K562 (cell line): ENCODE results near the gene SORBS2. TPM values are rescaled to one million over a fixed set of nuclear protein-coding genes. Genes with fewer than 3 reads are reported as not detected.

ENCODE experiments used
- ATAC-seq: fragments of 200-7000 bp; cut with Tn5 transposase; 3 replicates; pipeline ENCODE4 v1.9.1; 2020; ENCODE audit warnings: moderate library complexity
- BruUV-seq: library from RNA; stranded (reverse); fragments of 400-500 nt; replicated peaks from 2 replicates; lab custom pipeline; 2021; lab: Mats Ljungman, UMichigan
- CTCF ChIA-PET: fragments of 300-600 bp; formaldehyde crosslinking; extraction: SDS; loops from one replicate; lab custom pipeline; 2021; ENCODE audit warnings: low intra/inter-chr PET ratio; lab: Yijun Ruan, JAX
- POLR2A ChIA-PET: fragments of 300-600, 350-650 bp; sonication (Branson Sonifier 250); formaldehyde crosslinking; extraction: SDS; loops from one replicate; lab custom pipeline; 2021; ENCODE audit warnings: antibody characterized with exemption, inconsistent platforms; lab: Yijun Ruan, JAX
- DNase-seq, 4 experiments: peaks; one replicate each; pipeline versions ENCODE4 v3.0.0 to v3.0.0-alpha.2; 2011 to 2018; ENCODE audit warnings: low spot score in 3 of 4, mixed read lengths in 3 of 4; ENCODE audit errors: extremely low read depth in 1 of 4
- FAIRE-seq: peaks from 2 replicates; lab custom pipeline; 2011; peaks lifted over from hg19 to GRCh38; lab: Jason Lieb, UNC
- H2AFZ ChIP-seq: 2 replicates; pipeline ENCODE4 v1.6.0; 2011; ENCODE audit warnings: low read depth, low read length, control low read depth, inconsistent platforms
- H3K27ac ChIP-seq: fragments of 200-600 bp; 3 replicates; pipeline ENCODE4 v1.8.0; 2011; ENCODE audit warnings: low read depth, mild to moderate bottlenecking, control low read depth, inconsistent platforms, low read length, moderate library complexity, mixed read lengths; ENCODE audit errors: extremely low read depth
- H3K27me3 ChIP-seq, 2 experiments: fragments of 300-600 bp in 1 of 2; 2 replicates in 1 of 2; 3 replicates in 1 of 2; pipeline versions ENCODE4 v1.6.0 to v1.8.0; 2011; ENCODE audit warnings: inconsistent platforms in 2 of 2, low read length in 2 of 2, mild to moderate bottlenecking in 1 of 2, mixed read lengths in 1 of 2, moderate library complexity in 1 of 2; ENCODE audit not compliant: control insufficient read depth in 2 of 2, insufficient read depth in 2 of 2
- H3K36me3 ChIP-seq: fragments of 300-600 bp; 3 replicates; pipeline ENCODE4 v1.8.0; 2011; ENCODE audit warnings: mild to moderate bottlenecking, low read length, inconsistent platforms; ENCODE audit not compliant: control insufficient read depth, insufficient read depth
- H3K4me1 ChIP-seq, 2 experiments: fragments of 200-600 bp in 1 of 2; replicated peaks in 1 of 2; 2 replicates in 1 of 2; 3 replicates in 1 of 2; pipeline versions ENCODE4 v1.5.1 to v1.8.0; 2011; ENCODE audit warnings: inconsistent platforms in 2 of 2, low read length in 2 of 2, mild to moderate bottlenecking in 1 of 2, mixed read lengths in 1 of 2, moderate library complexity in 1 of 2; ENCODE audit not compliant: control insufficient read depth in 2 of 2, insufficient read depth in 2 of 2
- H3K4me2 ChIP-seq: 2 replicates; pipeline ENCODE4 v1.6.1; 2011; ENCODE audit warnings: low read length, control low read depth, inconsistent platforms, mixed read lengths; ENCODE audit not compliant: insufficient read depth
- H3K4me3 ChIP-seq: fragments of 200-600 bp; sonication (generic), shearing (Covaris generic); 2 replicates; pipeline ENCODE4 v1.5.1; 2016; ENCODE audit warnings: control low read depth, inconsistent platforms
- H3K79me2 ChIP-seq: fragments of 200-600 bp; 3 replicates; pipeline ENCODE4 v1.8.0; 2011; ENCODE audit warnings: low read length, inconsistent platforms; ENCODE audit not compliant: control insufficient read depth, insufficient read depth
- H3K9ac ChIP-seq, 2 experiments: 2 replicates each; pipeline versions ENCODE4 v1.6.0 to v1.6.1; 2011; ENCODE audit warnings: low read depth in 2 of 2, low read length in 2 of 2, control low read depth in 1 of 2, inconsistent platforms in 1 of 2, mild to moderate bottlenecking in 1 of 2, mixed read lengths in 1 of 2; ENCODE audit not compliant: insufficient read depth in 1 of 2
- H3K9me1 ChIP-seq: one replicate; pipeline ENCODE4 v1.6.0; 2011; ENCODE audit warnings: inconsistent platforms, mild to moderate bottlenecking, low read length, moderate library complexity; ENCODE audit not compliant: control insufficient read depth, insufficient read depth
- H3K9me3 ChIP-seq: replicated peaks from 2 replicates; pipeline ENCODE4 v1.5.1; 2011; ENCODE audit warnings: low read depth, low read length, inconsistent platforms; ENCODE audit not compliant: control insufficient read depth, insufficient read depth
- H4K20me1 ChIP-seq: replicated peaks from 2 replicates; pipeline ENCODE4 v1.6.1; 2011; ENCODE audit warnings: low read length, inconsistent platforms, mixed read lengths; ENCODE audit not compliant: control insufficient read depth, insufficient read depth
- CBFB ChIP-seq: sonication (generic); formaldehyde crosslinking; IDR thresholded peaks from 2 replicates; pipeline ENCODE4 v1.4.0; 2020; ENCODE audit warnings: mild to moderate bottlenecking, missing genetic modification reagents
- CEBPG ChIP-seq, 3 experiments: fragments of 200-800 bp in 1 of 3; sonication (Bioruptor generic) in 1 of 3; sonication (generic) in 1 of 3; formaldehyde crosslinking in 1 of 3; IDR thresholded peaks in 2 of 3; conservative IDR thresholded peaks in 1 of 3; 2 replicates each; pipeline versions ENCODE4 v1.6.1 to v1.8.0; 2016 to 2022; ENCODE audit warnings: missing compliant biosample characterization in 2 of 3, missing genetic modification characterization in 2 of 3, mild to moderate bottlenecking in 1 of 3, missing genetic modification reagents in 1 of 3
- E2F3 ChIP-seq: fragments of 250-450 bp; sonication (Bioruptor Pico); IDR thresholded peaks from 2 replicates; pipeline ENCODE4 v1.4.0; 2020; ENCODE audit warnings: mild to moderate bottlenecking
- MTA3 ChIP-seq: fragments of 450-650 bp; formaldehyde crosslinking; IDR thresholded peaks from 2 replicates; pipeline ENCODE4 v1.6.1; 2017; ENCODE audit warnings: mild to moderate bottlenecking, borderline replicate concordance
- POU5F1 ChIP-seq: fragments of 150-350 bp; IDR thresholded peaks from 2 replicates; pipeline ENCODE4 v1.6.1; 2014; ENCODE audit warnings: borderline replicate concordance, low read length, low read depth, mild to moderate bottlenecking; ENCODE audit not compliant: partially characterized antibody
- RBM14 ChIP-seq: fragments of 200-400 bp; formaldehyde crosslinking; IDR thresholded peaks from 2 replicates; pipeline ENCODE4 v1.6.1; 2018; ENCODE audit warnings: low read depth, mild to moderate bottlenecking, low read length, moderate library complexity, borderline replicate concordance; ENCODE audit not compliant: insufficient read depth
- U2AF1 ChIP-seq: fragments of 200-400 bp; formaldehyde crosslinking; optimal IDR thresholded peaks from 2 replicates; pipeline ENCODE3; 2017; ENCODE audit warnings: mild to moderate bottlenecking, low read depth, low read length, moderate library complexity
- ZEB2 ChIP-seq: fragments of 450-650 bp; IDR thresholded peaks from 2 replicates; pipeline ENCODE4 v1.6.1; 2016
- ZNF175 ChIP-seq: fragments of 200-800 bp; sonication (Bioruptor generic); IDR thresholded peaks from 2 replicates; pipeline ENCODE4 v1.6.1; 2016; ENCODE audit warnings: low read depth, mild to moderate bottlenecking, missing genetic modification characterization, missing compliant biosample characterization
- ZNF3 ChIP-seq: fragments of 250-450 bp; sonication (Bioruptor Pico); IDR thresholded peaks from 2 replicates; pipeline ENCODE4 v1.5.0; 2021; ENCODE audit warnings: mild to moderate bottlenecking, moderate library complexity
- ZNF57 ChIP-seq: fragments of 450-650 bp; formaldehyde crosslinking; IDR thresholded peaks from 2 replicates; pipeline ENCODE4 v1.4.0; 2020; ENCODE audit warnings: mild to moderate bottlenecking, moderate library complexity
- ZNF766 ChIP-seq: fragments of 200-800 bp; sonication (Bioruptor generic); conservative IDR thresholded peaks from 2 replicates; pipeline ENCODE4 v1.6.1; 2016; ENCODE audit warnings: missing genetic modification characterization, missing compliant biosample characterization
- WGBS: fragments of 100-300 bp; shearing (Covaris generic); methylation state at CpG from one replicate; pipeline ENCODE4 v1.1.6; 2016; ENCODE audit warnings: low coverage, mixed read lengths; ENCODE audit not compliant: insufficient coverage; ENCODE audit errors: missing lambda C conversion rate; 5-methylcytosine and 5-hydroxymethylcytosine counted together
- in situ Hi-C: fragments of 300-500 bp; cut with MboI; formaldehyde crosslinking; loops from 4 replicates; pipeline ENCODE4 v1.15.0; 2018; ENCODE audit warnings: inconsistent platforms, mixed read lengths
- intact Hi-C: fragments of 100-400 bp; cut with micrococcal nuclease; formaldehyde crosslinking; loops from 2 replicates; pipeline ENCODE4 v1.14.2; 2022
- polyA plus RNA-seq, 8 experiments: library from polyadenylated mRNA; depleted of rRNA in 4 of 8; stranded (reverse) in 5 of 8; unstranded in 3 of 8; fragments of >200 nt; fragmentation: Nextera tagmentation in 2 of 8; fragmentation: Illumina TruSeq in 1 of 8; extraction: Ambion mirVana in 2 of 8; extraction: Trizol in 1 of 8; gene quantifications; 2 replicates each; pipeline versions ENCODE4 v1.2.1 to v1.2.3, GENCODE V29; 2011 to 2014; ENCODE audit warnings: inconsistent platforms in 1 of 8, missing spikeins in 1 of 8
- total RNA-seq, 7 experiments: library from RNA; depleted of rRNA in 6 of 7; stranded (reverse); fragments of >200 nt in 6 of 7; fragmentation: Illumina TruSeq in 2 of 7; extraction: Trizol in 2 of 7; gene quantifications; 2 replicates each; pipeline versions ENCODE4 v1.2.1 to v1.2.3, GENCODE V29; 2011 to 2021; ENCODE audit warnings: low replicate concordance in 1 of 7
- TF ChIP-seq, protein P1 (sequence below): sonication (generic); formaldehyde crosslinking; IDR thresholded peaks from 2 replicates; pipeline ENCODE4 v1.4.0; 2020; ENCODE audit warnings: mild to moderate bottlenecking, missing genetic modification reagents
- TF ChIP-seq, protein P2 (sequence below): IDR thresholded peaks from 2 replicates; pipeline ENCODE4 v1.6.1; 2014; ENCODE audit warnings: antibody characterized with exemption
- TF ChIP-seq, protein P3 (sequence below): sonication (generic); formaldehyde crosslinking; IDR thresholded peaks from 2 replicates; pipeline ENCODE4 v1.8.1; 2023; ENCODE audit warnings: mild to moderate bottlenecking, missing genetic modification reagents
- TF ChIP-seq, protein P4 (sequence below): IDR thresholded peaks from 2 replicates; pipeline ENCODE4 v1.6.1; 2016; ENCODE audit warnings: missing genetic modification characterization, missing compliant biosample characterization

SORBS2 gene
- total and polyA plus RNA-seq, 9 of the 15 experiments (the other 6 are each of a cell fraction or from before 2014, with no cell fraction given) = 0.29 TPM; not detected in 8

DNA sequence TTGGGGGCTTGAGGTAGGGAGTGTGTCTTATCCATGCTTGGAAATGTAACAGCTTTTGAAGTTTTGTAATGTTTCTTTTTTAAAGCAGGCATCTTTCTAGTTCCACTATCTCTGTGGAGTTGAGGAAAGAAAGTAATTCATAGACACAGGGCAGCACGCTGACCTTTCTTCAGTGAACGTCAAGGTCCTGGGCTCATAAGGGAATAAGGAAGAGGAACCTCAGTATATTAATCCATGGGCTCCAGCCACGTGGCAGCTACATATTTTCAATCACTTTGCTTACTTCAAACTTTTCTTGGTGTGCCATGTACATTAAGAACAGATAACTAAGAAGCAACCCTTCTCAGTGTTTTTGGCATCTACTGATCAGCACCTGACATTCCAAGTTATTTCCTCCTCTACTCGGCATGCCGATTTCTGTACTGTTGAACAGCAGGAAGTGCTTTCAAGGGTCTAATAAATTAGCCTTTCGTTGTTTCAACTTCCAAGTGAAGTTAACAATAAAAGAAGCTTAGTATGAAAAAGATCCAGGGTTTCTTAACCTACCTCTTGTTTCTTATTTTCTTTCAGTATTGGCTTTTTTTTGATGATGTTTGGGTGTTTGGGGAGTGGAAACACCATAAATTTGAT lies 88.2 kb downstream of the SORBS2 start:
- H4K20me1 ChIP-seq = no peaks in the 10 kb centered on the region
- CTCF ChIA-PET = no interaction called here
- H3K27me3 ChIP-seq = peaks cover 2 to 12% of the 10 kb centered on the region in 2 experiments; a peak in 2 of 5 replicates
- POLR2A ChIA-PET = interaction anchor here (0.6 kb wide), 1 partner anchor 626 kb away, joined by 4 read pairs; no protein-coding TSS in a partner anchor
- intact Hi-C loops = no loop called here
- H3K79me2 ChIP-seq = no peaks in the 10 kb centered on the region
- no peak overlapping the region for H3K4me3 ChIP-seq
- no peaks in the 10 kb centered on the region for H3K36me3 ChIP-seq
- WGBS = 0% methylated on average over 6 of the region's 6 CpGs
- no peak for DNase-seq
- H3K9me1 ChIP-seq = no peaks in the 10 kb centered on the region
- H3K4me2 ChIP-seq = no peak overlapping the region
- H2AFZ ChIP-seq = no peak overlapping the region
- in situ Hi-C loops = no loop called here
- FAIRE-seq = no peak
- H3K9ac ChIP-seq = no peak overlapping the region
- ATAC-seq = no peak
- H3K4me1 ChIP-seq = no peaks in the 10 kb centered on the region
- BruUV-seq = no TSS peak
- no peaks in the 10 kb centered on the region for H3K9me3 ChIP-seq
- no peak overlapping the region for H3K27ac ChIP-seq
- TF ChIP-seq, protein P1, sequence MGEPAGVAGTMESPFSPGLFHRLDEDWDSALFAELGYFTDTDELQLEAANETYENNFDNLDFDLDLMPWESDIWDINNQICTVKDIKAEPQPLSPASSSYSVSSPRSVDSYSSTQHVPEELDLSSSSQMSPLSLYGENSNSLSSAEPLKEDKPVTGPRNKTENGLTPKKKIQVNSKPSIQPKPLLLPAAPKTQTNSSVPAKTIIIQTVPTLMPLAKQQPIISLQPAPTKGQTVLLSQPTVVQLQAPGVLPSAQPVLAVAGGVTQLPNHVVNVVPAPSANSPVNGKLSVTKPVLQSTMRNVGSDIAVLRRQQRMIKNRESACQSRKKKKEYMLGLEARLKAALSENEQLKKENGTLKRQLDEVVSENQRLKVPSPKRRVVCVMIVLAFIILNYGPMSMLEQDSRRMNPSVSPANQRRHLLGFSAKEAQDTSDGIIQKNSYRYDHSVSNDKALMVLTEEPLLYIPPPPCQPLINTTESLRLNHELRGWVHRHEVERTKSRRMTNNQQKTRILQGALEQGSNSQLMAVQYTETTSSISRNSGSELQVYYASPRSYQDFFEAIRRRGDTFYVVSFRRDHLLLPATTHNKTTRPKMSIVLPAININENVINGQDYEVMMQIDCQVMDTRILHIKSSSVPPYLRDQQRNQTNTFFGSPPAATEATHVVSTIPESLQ = no peak
- TF ChIP-seq POU5F1 = no peak
- TF ChIP-seq CEBPG (CRISPR knock-in tag; IDR thresholded peaks at IDR 0.05) = no peak
- no peak for TF ChIP-seq CEBPG (tag; conservative IDR thresholded peaks at IDR 0.05 in 1 of 2, IDR thresholded peaks at IDR 0.05 in 1 of 2)
- TF ChIP-seq U2AF1 = no peak
- TF ChIP-seq CBFB (CRISPR knock-in tag) = no peak
- TF ChIP-seq MTA3 = no peak
- TF ChIP-seq, protein P2, sequence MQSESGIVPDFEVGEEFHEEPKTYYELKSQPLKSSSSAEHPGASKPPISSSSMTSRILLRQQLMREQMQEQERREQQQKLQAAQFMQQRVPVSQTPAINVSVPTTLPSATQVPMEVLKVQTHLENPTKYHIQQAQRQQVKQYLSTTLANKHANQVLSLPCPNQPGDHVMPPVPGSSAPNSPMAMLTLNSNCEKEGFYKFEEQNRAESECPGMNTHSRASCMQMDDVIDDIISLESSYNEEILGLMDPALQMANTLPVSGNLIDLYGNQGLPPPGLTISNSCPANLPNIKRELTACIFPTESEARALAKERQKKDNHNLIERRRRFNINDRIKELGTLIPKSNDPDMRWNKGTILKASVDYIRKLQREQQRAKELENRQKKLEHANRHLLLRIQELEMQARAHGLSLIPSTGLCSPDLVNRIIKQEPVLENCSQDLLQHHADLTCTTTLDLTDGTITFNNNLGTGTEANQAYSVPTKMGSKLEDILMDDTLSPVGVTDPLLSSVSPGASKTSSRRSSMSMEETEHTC = no peak
- TF ChIP-seq, protein P3, sequence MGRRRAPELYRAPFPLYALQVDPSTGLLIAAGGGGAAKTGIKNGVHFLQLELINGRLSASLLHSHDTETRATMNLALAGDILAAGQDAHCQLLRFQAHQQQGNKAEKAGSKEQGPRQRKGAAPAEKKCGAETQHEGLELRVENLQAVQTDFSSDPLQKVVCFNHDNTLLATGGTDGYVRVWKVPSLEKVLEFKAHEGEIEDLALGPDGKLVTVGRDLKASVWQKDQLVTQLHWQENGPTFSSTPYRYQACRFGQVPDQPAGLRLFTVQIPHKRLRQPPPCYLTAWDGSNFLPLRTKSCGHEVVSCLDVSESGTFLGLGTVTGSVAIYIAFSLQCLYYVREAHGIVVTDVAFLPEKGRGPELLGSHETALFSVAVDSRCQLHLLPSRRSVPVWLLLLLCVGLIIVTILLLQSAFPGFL (CRISPR knock-in tag) = no peak
- no peak for TF ChIP-seq ZNF766 (CRISPR knock-in tag)
- no peak for TF ChIP-seq E2F3 (CRISPR knock-in tag)
- no peak for TF ChIP-seq ZEB2
- TF ChIP-seq, protein P4, sequence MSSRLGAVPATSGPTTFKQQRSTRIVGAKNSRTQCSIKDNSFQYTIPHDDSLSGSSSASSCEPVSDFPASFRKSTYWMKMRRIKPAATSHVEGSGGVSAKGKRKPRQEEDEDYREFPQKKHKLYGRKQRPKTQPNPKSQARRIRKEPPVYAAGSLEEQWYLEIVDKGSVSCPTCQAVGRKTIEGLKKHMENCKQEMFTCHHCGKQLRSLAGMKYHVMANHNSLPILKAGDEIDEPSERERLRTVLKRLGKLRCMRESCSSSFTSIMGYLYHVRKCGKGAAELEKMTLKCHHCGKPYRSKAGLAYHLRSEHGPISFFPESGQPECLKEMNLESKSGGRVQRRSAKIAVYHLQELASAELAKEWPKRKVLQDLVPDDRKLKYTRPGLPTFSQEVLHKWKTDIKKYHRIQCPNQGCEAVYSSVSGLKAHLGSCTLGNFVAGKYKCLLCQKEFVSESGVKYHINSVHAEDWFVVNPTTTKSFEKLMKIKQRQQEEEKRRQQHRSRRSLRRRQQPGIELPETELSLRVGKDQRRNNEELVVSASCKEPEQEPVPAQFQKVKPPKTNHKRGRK (tag) = no peak
- TF ChIP-seq ZNF175 (CRISPR knock-in tag) = no peak
- no peak for TF ChIP-seq RBM14
- no peak for TF ChIP-seq ZNF3 (CRISPR knock-in tag)
- TF ChIP-seq ZNF57 (CRISPR knock-in tag) = no peak
